Esophagus (tissue), 2 donors: Measurements from ENCODE around the gene PDIA6. TPM values are rescaled to one million over a fixed set of nuclear protein-coding genes. Genes with fewer than 3 reads are reported as not detected.
"Not testable (repeated sequence)": the region's sequence is repeated elsewhere in the genome, so short reads cannot be mapped to it uniquely, and the experiment has no call there.

Experiments
- H3K27ac ChIP-seq, 2 donors: one replicate each; pipeline ENCODE4 v1.5.1; 2013; ENCODE audit warnings: low read depth in 2 of 2, mild to moderate bottlenecking in 2 of 2, inconsistent platforms in 1 of 2, low read length in 1 of 2, moderate library complexity in 1 of 2
- H3K27me3 ChIP-seq, 2 donors: one replicate each; pipeline ENCODE4 v1.6.1; 2013; ENCODE audit warnings: low read length in 2 of 2, control low read depth in 1 of 2, mild to moderate bottlenecking in 1 of 2; ENCODE audit not compliant: insufficient read depth in 2 of 2, control insufficient read depth in 1 of 2
- H3K36me3 ChIP-seq, 2 donors: one replicate each; pipeline ENCODE4 v1.6.1; 2013; ENCODE audit warnings: low read length in 1 of 2; ENCODE audit not compliant: control insufficient read depth in 2 of 2, insufficient read depth in 2 of 2
- H3K4me1 ChIP-seq, 2 donors: one replicate each; pipeline ENCODE4 v1.6.1; 2013; ENCODE audit warnings: low read length in 1 of 2; ENCODE audit not compliant: control insufficient read depth in 2 of 2, insufficient read depth in 2 of 2
- H3K4me3 ChIP-seq, 2 donors: one replicate each; pipeline ENCODE4 v1.5.1; 2013; ENCODE audit warnings: low read length in 2 of 2, mild to moderate bottlenecking in 2 of 2, low read depth in 1 of 2, moderate library complexity in 1 of 2
- H3K9me3 ChIP-seq, 2 donors: one replicate each; pipeline ENCODE4 v1.6.1; 2013; ENCODE audit warnings: mild to moderate bottlenecking in 2 of 2, low read depth in 1 of 2, low read length in 1 of 2, moderate library complexity in 1 of 2; ENCODE audit not compliant: control insufficient read depth in 2 of 2, insufficient read depth in 1 of 2
- WGBS, 2 donors: extraction: QIAGEN DNeasy Blood & Tissue Kit; methylation state at CpG; one replicate each; pipeline ENCODE4 v1.1.7; 2013; 5-methylcytosine and 5-hydroxymethylcytosine counted together
- polyA plus RNA-seq, 2 donors: library from polyadenylated mRNA; stranded (reverse); fragments of 200-250 nt; gene quantifications; one replicate each; pipeline ENCODE4 v1.2.3, GENCODE V29; 2013
- donor health status: healthy with polysubstance abuse.
- donor health status: Bipolar disorder and iron deficiency.

Gene PDIA6
- polyA plus RNA-seq, 2 donors, result 40.1 to 98.1 TPM

GRCh38 chr2:10814142-10814541, 1.6 kb upstream of the PDIA6 start:
- no peaks in the 10 kb centered on the region for H3K36me3 ChIP-seq
- H3K4me3 ChIP-seq, result no peak overlapping the region
- 64 to 68% methylated on average over 10 of the region's 10 CpGs for WGBS, 2 donors
- H3K27ac ChIP-seq, result no peak overlapping the region
- H3K4me1 ChIP-seq, result peaks cover 3 to 5% of the 10 kb centered on the region in 2 donors
- no peaks in the 10 kb centered on the region for H3K27me3 ChIP-seq
- no peaks in the 10 kb centered on the region for H3K9me3 ChIP-seq

DNA sequence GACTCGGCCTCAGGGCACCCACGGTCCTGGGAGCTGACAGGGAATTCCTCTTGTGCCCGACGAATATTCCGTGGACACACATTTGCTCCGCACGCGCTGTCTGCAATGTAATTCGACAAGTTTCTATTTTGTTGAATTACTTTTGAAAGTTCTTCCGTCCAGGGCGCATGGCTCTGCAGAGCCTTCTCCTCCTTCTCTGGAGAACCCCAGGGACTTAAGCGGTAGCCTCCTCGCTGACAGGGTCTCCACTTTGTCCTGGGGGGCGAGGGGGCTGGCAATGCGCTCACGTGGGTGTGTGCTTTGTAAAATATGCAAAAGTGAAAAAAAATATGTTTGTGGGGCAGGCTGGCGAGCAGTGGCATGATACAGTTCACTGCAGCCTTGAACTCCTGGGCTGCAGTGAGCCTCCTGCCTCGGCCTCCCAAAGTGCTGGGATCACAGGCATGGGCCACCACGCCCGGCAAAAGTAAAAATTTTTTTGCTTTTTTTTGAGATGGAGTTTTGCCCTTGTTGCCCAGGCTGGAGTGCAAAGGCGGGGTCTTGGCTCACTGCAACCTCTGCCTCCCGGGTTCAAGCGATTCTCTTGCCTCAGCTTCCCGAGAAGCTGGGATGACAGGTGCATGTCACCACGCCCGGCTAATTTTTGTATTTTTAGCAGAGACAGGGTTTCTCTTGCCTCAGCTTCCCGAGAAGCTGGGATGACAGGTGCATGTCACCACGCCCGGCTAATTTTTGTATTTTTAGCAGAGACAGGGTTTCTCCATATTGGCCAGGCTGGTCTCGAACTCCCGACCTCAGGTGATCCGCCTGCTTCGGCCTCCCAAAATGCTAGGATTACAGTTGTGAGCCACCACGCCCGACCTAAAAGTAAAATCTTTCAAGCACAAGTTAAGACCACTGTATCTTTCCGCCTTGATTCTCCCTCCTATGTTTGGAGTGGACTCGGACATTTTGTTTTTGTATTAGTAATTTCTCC, 866 bp upstream of the PDIA6 start:
- Histone ChIP-seq H3K27ac (peak overlapping the region; percentile 59 to 70), H3K4me3 (peak overlapping the region; percentile 43 to 69)
- not testable (repeated sequence) for H3K4me1 ChIP-seq, H3K9me3 ChIP-seq, H3K36me3 ChIP-seq, H3K27me3 ChIP-seq
- 50 to 54% methylated on average over 37 of the region's 37 CpGs for WGBS, 2 donors

DNA sequence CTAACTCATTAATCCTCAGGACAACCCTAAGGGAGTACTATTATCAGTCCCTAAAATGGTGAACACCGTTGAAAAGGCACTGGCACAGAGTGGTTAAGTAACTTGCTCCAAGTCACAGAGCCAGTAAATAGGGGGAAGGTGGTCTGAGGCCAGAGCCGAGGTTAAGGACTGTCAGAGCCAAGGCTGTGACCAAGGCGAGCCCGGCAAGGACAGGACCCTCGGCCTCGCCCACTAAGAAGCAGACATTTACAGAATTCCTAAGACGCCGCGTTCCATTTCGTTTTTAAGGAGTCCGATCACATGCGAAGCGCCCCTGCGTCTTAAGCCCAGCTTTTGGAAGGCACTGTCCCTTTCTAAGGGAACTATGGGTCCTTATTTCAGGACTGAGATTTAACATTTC, 1.1 kb downstream of the PDIA6 start:
- Histone ChIP-seq H3K9me3 (no peaks in the 10 kb centered on the region), H3K27me3 (no peaks in the 10 kb centered on the region), H3K4me1 (peaks cover 3 to 5% of the 10 kb centered on the region in 2 donors), H3K36me3 (no peaks in the 10 kb centered on the region), H3K4me3 (peak overlapping the region; percentile 69 to 94), H3K27ac (peak overlapping the region in 1 of 2 donors; percentile 50)
- WGBS, 2 donors, result 5 to 7% methylated on average over 14 of the region's 14 CpGs

DNA sequence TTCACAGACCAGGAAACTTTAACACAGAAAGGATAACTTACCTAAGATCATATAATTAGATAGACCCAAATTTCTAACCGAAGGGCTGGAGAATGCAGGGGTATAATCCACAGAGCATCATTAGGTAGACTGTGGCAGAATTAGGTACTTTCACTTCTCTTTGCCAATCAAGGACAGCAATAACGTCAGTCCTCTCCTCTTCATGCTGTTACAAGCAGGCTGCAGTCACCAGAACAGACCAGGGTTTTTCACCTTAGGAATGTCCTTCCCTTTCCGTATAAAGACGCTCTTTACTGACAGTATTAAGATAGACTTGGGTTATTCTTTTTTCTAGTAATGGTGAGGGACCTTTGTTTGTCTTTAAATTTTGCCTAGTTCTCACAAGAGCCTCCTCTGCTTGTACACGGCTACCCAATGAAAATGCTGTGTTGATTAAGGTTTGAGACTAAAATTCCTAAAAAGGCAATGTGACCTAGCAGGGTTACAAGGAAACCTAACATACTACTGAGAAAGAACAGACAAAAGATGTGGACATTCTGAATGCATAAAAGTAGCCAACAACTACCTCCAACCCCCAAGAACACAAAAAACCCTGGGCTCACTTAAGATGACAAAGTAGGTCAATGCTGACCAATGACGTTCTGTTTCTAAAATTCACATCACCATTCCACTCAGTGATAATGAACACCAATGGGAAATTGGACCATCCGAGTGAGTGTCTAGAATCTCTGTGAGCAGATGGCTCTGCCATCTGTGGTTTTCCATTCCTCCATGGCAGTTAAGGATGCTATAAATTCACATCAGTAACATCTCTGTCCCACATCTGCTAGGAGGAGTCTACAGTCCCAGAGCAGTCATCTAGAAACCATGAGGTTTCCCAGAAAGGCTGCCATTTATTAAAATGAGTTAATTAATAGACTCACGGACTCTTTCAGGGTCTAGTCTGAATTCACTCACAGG, 2.1 kb downstream of the PDIA6 start:
- Histone ChIP-seq H3K4me3 (peak overlapping the region in 1 of 2 donors; percentile 13), H3K27ac (no peak overlapping the region), H3K9me3 (no peaks in the 10 kb centered on the region), H3K36me3 (no peaks in the 10 kb centered on the region), H3K27me3 (no peaks in the 10 kb centered on the region), H3K4me1 (peaks cover 3 to 5% of the 10 kb centered on the region in 2 donors)
- 39 to 46% methylated on average over 8 of the region's 8 CpGs for WGBS, 2 donors

GRCh38 chr2:10806543-10806942, 6.0 kb downstream of the PDIA6 start:
- H3K36me3 ChIP-seq, result peaks cover 0 to 4% of the 10 kb centered on the region in 2 donors
- H3K27ac ChIP-seq, result no peak overlapping the region
- no peak overlapping the region for H3K4me3 ChIP-seq
- H3K4me1 ChIP-seq, result peaks cover 0 to 4% of the 10 kb centered on the region in 2 donors
- H3K27me3 ChIP-seq, result no peaks in the 10 kb centered on the region
- 75 to 82% methylated on average over 3 of the region's 3 CpGs for WGBS, 2 donors
- H3K9me3 ChIP-seq, result no peaks in the 10 kb centered on the region

- not testable (repeated sequence) for H3K4me3 ChIP-seq, H3K9me3 ChIP-seq, H3K27me3 ChIP-seq, H3K36me3 ChIP-seq, H3K27ac ChIP-seq, H3K4me1 ChIP-seq
- 86 to 89% methylated on average over 6 of the region's 6 CpGs for WGBS, 2 donors
These were observed 6.6 kb downstream of the PDIA6 start for GRCh38 chr2:10805990-10806389.

DNA sequence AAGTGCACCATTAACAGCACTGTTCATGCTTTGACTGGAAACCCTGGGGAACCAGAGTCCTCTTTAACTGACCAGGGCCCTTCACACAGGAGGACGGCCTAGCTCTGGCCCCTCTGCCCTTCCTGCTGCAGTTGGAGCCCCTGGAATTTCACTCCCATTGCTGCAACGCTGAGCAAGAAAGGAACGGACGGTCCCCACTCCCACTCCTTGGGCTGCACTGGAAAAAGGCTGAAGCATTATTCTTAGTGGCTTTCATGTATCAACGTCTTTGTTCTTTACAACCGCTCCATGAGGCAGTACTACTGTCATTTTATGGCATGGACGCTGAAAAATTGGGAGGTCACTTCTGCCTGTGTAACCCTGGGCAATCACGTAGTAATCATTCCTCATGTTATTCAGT, 9.9 kb downstream of the PDIA6 start:
- Histone ChIP-seq H3K27me3 (no peaks in the 10 kb centered on the region), H3K27ac (no peak overlapping the region), H3K9me3 (no peaks in the 10 kb centered on the region), H3K4me1 (no peaks in the 10 kb centered on the region), H3K36me3 (peaks cover 0 to 6% of the 10 kb centered on the region in 2 donors), H3K4me3 (no peak overlapping the region)
- 78 to 86% methylated on average over 8 of the region's 8 CpGs for WGBS, 2 donors

GRCh38 chr2:10800163-10800562, 12.4 kb downstream of the PDIA6 start:
- WGBS, 2 donors, result 94 to 95% methylated on average over 4 of the region's 4 CpGs
- H3K4me1 ChIP-seq, result no peaks in the 10 kb centered on the region
- no peak overlapping the region for H3K27ac ChIP-seq
- no peak overlapping the region for H3K4me3 ChIP-seq
- no peaks in the 10 kb centered on the region for H3K27me3 ChIP-seq
- no peaks in the 10 kb centered on the region for H3K9me3 ChIP-seq
- H3K36me3 ChIP-seq, result peaks cover 7 to 13% of the 10 kb centered on the region in 2 donors

- no peaks in the 10 kb centered on the region for H3K27me3 ChIP-seq
- H3K4me1 ChIP-seq, result no peaks in the 10 kb centered on the region
- peaks cover 7 to 16% of the 10 kb centered on the region in 2 donors for H3K36me3 ChIP-seq
- no peak overlapping the region for H3K27ac ChIP-seq
- WGBS, 2 donors, result 82 to 87% methylated on average over 8 of the region's 8 CpGs
- no peaks in the 10 kb centered on the region for H3K9me3 ChIP-seq
- H3K4me3 ChIP-seq, result no peak overlapping the region
These were observed 13.8 kb downstream of the PDIA6 start for GRCh38 chr2:10798783-10799182.
